ENCODE results near the gene SRSF11.

SRSF11 gene

GRCh38 chr1:70220517-70221237 lies 503 bp upstream of the SRSF11 start:
- no peak for DNase-seq (ENCODE audit: low read depth in 2 of 2)

DNA sequence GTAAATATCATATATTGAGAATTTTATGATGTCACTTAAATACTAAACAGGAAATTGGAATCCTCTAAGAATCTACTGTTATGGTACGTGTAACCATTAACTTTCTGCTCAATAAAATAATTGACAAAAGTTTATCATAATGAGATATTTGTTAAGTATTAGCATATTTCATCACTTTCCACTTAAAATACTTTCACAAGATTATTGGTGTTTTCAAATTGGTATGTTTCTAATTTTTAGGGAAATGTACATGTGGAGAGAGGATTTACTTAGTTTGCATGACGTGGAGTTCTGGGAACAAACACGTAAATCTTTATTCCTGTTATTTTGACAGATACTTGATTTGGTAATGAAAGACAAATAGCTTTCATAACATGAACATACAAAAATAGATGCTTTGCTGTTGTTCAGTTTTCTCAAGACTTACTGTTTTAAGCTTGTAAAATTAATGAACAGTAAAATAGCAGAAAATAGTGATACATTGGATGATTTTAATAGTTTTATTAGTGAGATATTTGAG lies 1.6 kb downstream of the SRSF11 start:
- no peak for DNase-seq (ENCODE audit: low read depth in 2 of 2)

- no peak for DNase-seq (ENCODE audit: low read depth in 2 of 2)
Measured at GRCh38 chr1:70224954-70225353, 3.8 kb downstream of the SRSF11 start.

GRCh38 chr1:70227439-70227838 lies 6.3 kb downstream of the SRSF11 start:
- no peak for DNase-seq (ENCODE audit: low read depth in 2 of 2)

GRCh38 chr1:70228670-70229069 lies 7.5 kb downstream of the SRSF11 start:
- DNase-seq (ENCODE audit: low read depth in 2 of 2) = no peak

GRCh38 chr1:70231475-70231874 lies 10.3 kb downstream of the SRSF11 start:
- DNase-seq (ENCODE audit: low read depth in 2 of 2) = no peak

GRCh38 chr1:70234733-70235132 lies 13.6 kb downstream of the SRSF11 start:
- DNase-seq (ENCODE audit: low read depth in 2 of 2) = no peak

DNA sequence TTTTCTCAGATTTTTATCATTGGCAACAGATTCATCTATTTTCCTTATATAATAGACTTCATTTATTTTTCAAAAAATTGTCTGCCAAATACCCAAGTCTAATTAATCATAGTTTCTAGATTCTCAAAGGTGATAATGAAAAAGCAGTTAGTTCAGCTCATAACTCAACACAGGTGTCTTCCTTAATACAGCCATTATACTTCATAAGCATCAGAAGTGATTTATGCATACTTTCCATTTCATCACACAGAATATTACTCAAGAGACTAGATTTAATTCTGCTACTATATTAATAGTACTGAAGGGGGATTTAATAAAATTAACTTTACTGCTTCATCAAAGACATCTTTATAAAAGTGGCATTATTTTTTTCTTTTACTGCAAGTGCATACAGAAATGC lies 18.8 kb downstream of the SRSF11 start:
- no peak for DNase-seq (ENCODE audit: low read depth in 2 of 2)

- no peak for DNase-seq (ENCODE audit: low read depth in 2 of 2)
Measured at GRCh38 chr1:70247122-70247521, 25.9 kb downstream of the SRSF11 start.

DNA sequence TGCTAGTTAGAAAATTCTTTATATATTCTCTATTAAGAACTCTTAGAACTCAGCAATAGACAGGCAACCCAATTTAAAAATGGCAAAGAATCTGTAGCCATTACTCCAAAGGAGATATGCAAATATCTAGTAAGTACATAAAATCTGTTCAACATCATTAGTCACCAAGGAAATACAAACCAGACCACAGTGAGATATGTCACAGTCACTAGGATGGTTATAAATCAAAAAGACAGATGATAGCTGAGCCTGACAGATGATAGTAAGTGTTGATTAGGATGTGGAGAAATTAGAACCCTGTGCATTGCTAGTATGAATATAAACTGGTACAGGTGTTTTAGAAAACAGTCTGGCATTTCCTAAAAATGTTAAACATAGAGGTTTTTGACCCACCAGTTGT lies 26.6 kb downstream of the SRSF11 start:
- no peak for DNase-seq (ENCODE audit: low read depth in 2 of 2)

- DNase-seq (ENCODE audit: low read depth in 2 of 2) = no peak
Measured at GRCh38 chr1:70248729-70249128, 27.5 kb downstream of the SRSF11 start.

DNA sequence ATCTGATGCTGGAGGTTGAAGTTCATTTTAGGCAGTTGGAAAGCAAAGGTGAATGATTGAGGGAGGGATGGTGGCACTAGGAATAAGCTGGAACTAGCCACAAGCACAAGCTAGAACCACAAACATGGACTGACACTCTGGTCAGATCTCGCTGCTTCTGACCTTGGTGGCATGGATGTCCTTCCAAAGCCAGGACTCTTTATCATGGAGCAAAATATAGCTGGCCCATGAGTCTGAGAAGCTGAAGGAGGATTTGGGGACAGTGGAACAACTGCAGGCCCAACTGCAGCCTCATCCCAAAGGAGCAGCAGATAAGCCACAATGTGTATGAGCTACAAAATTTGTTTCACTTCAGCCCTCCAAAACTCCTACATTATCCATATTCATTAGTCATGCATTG lies 35.5 kb downstream of the SRSF11 start:
- DNase-seq (ENCODE audit: low read depth in 2 of 2) = no peak

DNA sequence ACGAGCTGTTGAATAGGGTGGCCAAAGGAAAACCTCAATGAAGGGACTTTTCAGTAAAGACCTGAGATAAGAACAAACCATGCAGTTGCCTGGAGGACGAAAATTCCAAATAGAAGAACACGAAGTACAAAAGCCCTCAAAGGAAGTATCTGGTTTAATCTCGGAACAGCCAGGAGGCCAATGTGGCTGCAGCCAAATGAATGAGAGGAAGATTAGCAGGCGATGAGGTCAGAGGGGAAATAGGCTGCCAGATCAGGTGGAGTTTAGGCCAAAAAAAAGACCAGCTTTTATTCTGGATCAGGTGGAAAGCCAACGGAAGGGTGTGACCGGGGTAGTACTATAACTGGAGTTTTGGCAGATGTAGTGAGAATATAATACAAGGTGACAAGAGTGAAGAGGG lies 43.7 kb downstream of the SRSF11 start:
- DNase-seq (ENCODE audit: low read depth in 2 of 2) = no peak

GRCh38 chr1:70265946-70266345 lies 44.8 kb downstream of the SRSF11 start:
- DNase-seq (ENCODE audit: low read depth in 2 of 2) = no peak

DNA sequence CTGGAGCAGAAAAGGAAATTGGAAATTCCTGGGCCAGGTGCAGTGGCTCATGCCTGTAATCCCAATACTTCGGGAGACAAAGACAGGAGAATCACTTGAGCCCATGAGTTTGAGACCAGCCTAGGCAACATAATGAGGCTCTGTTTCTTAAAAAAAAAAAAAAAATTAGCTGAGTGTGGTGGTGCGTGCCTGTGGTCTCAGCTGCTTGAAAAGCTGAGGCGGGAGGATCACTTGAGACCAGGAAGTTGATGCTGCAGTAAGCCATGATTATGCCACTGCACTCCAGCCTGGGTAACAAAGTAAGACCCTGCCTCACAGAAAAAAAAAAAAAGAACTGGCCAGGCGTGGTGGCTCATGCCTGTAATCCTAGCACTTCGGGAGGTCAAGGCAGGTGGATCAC lies 56.7 kb downstream of the SRSF11 start:
- DNase-seq (ENCODE audit: low read depth in 2 of 2) = no peak

- DNase-seq (ENCODE audit: low read depth in 2 of 2) = no peak
Measured at GRCh38 chr1:70278710-70279109, 57.5 kb downstream of the SRSF11 start.

DNA sequence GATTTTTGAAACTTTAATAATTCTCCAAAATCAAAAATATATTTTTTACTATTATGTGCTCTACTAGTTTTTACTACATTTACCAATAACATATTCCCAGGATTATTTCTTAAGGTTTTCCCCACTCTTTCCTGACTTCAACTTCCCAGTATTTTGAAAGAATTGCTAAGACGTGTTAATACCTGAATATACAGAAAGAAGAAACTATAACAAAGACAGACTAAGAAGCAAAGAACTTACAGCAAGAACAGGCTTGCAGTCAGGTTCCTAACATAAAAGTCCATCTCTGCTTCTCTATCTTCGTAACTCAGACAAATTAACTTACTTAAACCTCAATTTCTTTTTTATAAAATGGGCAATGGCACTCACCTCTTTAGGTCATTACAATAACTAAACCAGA lies 63.2 kb downstream of the SRSF11 start:
- DNase-seq (ENCODE audit: low read depth in 2 of 2) = no peak

GRCh38 chr1:70286453-70286852 lies 65.3 kb downstream of the SRSF11 start:
- DNase-seq (ENCODE audit: low read depth in 2 of 2) = no peak

DNA sequence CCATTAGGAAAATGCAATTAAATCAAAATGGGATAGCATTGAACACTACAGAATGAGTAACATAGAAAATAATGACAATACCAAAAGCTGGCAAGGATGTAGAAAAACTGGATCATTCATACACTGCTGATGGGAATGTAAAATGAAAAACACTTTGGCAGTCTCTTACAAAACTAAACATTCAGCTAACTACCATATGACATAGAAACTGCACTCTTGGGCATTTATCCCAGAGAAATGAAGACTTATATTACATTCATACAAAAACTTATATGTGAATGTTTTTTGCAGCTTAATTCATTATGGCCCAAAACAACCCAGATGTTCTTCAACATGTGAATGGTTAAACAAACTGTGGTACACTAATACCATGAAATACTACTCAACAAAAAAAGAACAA lies 67.0 kb downstream of the SRSF11 start:
- DNase-seq (ENCODE audit: low read depth in 2 of 2) = no peak

DNA sequence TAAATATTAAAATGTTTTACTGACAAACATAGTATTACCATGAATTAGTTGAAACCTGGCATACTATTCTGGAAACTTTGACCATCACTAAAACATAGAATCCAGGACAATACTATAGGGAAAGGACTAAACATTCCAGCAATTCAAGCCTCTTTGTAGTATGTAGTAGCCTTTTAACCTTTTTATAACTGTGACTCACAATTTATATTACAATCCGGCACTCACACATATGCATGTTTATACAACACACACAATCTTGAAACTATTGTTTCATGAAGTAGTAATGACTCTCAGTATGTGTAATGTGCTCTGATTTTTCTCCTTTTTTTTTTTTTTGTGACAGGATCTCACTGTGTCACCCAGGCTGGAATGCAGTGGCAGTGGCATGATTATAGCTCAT lies 69.0 kb downstream of the SRSF11 start:
- DNase-seq (ENCODE audit: low read depth in 2 of 2) = no peak

- DNase-seq (ENCODE audit: low read depth in 2 of 2) = no peak
Measured at GRCh38 chr1:70293186-70293843, 72.1 kb downstream of the SRSF11 start.

GRCh38 chr1:70295749-70296148 lies 74.6 kb downstream of the SRSF11 start:
- DNase-seq (ENCODE audit: low read depth in 2 of 2) = no peak

DNA sequence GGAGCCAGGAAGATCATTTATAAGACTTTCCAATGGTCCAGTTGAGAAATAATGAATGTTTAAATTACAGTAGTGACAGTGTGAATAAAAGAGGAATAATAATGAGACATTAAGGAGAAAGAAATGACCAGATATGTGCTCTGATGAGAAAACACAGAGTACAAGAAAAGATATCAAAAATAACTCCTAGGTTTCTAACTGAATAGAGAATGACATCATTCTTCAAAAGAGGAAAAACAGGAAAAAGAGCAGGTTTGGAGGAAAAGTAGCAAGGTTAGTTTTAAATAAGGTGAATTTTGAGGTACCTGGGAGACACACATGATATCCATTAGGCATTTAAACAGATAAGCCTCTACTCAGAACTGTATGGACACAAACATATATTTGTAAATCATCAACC lies 78.3 kb downstream of the SRSF11 start:
- DNase-seq (ENCODE audit: low read depth in 2 of 2) = no peak
